ENCODE data around the gene SYT17.

GRCh38 chr16:19308392-19308791 is 140.4 kb downstream of the SYT17 start:
- TF ChIP-seq CTCF (IDR thresholded peaks at IDR 0.05) (no peak), POLR2AphosphoS5 (IDR thresholded peaks at IDR 0.05) (no peak)
